Measurements from ENCODE around the gene FAM89A.

GRCh38 chr1:231028682-231029081 is 11.4 kb downstream of the FAM89A start:
- TF ChIP-seq CTCF (IDR thresholded peaks at IDR 0.05), result no peak
- TF ChIP-seq EZH2 (IDR thresholded peaks at IDR 0.05; ENCODE audit: borderline replicate concordance, insufficient read depth, low read depth, low read length, poor library complexity, severe bottlenecking), result no peak

Data from B cell (primary cell).